Kidney epithelial cell (primary cell): ENCODE results near the gene DMPK. TPM values are rescaled to one million over a fixed set of nuclear protein-coding genes. Genes with fewer than 3 reads are reported as not detected.
A peak's percentile ranks its signal among the peaks of the same experiment; 100 is the strongest.

Experiments
- DNase-seq: peaks from one replicate; pipeline ENCODE4 v3.0.0-alpha.2; 2010; ENCODE audit warnings: low read depth
- H3K27me3 ChIP-seq: 2 replicates; pipeline ENCODE4 v1.6.0; 2011; ENCODE audit warnings: low read length; ENCODE audit not compliant: control insufficient read depth, insufficient read depth
- H3K36me3 ChIP-seq: 2 replicates; pipeline ENCODE4 v1.5.1; 2011; ENCODE audit warnings: low read length; ENCODE audit not compliant: control insufficient read depth, insufficient read depth
- H3K4me3 ChIP-seq: 2 replicates; pipeline ENCODE4 v1.5.1; 2011; ENCODE audit warnings: low read depth, mild to moderate bottlenecking, control low read depth, low read length
- total RNA-seq: library from RNA; depleted of rRNA; stranded (reverse); fragments of >200 nt; gene quantifications from 2 replicates; pipeline ENCODE4 v1.2.3, GENCODE V29; 2015
- TF ChIP-seq, protein P1 (sequence below): IDR thresholded peaks from 2 replicates; pipeline ENCODE4 v1.5.1; 2011; ENCODE audit warnings: mild to moderate bottlenecking, moderate library complexity, low read length, control low read depth, inconsistent platforms; ENCODE audit not compliant: insufficient read depth, poor library complexity, severe bottlenecking

The DMPK gene
- total RNA-seq, 1 donor from 2014 or later = 17.7 TPM

DNA sequence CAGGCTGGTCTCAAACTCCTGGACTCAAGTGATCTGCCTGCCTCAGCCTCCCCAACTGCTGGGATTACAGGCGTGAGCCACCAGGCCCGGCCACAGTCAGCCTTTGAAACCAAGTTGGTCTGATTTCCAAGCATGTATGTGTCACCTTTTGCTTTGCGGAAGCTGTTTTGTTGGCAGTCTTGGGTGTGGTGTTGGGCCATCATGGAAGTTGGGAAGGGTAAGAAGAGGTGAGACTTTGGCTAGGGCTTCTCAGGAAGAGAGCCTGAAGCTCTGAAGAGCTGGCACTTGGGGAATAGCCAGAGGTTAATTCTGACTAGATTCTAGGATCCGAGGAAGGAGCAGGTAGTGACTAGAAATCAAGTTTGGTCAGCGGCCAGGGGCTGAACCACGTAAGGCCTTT is 30.0 kb upstream of the DMPK start:
- Histone ChIP-seq H3K27me3 (no peaks in the 10 kb centered on the region), H3K4me3 (no peak overlapping the region), H3K36me3 (no peaks in the 10 kb centered on the region)
- TF ChIP-seq, protein P1, sequence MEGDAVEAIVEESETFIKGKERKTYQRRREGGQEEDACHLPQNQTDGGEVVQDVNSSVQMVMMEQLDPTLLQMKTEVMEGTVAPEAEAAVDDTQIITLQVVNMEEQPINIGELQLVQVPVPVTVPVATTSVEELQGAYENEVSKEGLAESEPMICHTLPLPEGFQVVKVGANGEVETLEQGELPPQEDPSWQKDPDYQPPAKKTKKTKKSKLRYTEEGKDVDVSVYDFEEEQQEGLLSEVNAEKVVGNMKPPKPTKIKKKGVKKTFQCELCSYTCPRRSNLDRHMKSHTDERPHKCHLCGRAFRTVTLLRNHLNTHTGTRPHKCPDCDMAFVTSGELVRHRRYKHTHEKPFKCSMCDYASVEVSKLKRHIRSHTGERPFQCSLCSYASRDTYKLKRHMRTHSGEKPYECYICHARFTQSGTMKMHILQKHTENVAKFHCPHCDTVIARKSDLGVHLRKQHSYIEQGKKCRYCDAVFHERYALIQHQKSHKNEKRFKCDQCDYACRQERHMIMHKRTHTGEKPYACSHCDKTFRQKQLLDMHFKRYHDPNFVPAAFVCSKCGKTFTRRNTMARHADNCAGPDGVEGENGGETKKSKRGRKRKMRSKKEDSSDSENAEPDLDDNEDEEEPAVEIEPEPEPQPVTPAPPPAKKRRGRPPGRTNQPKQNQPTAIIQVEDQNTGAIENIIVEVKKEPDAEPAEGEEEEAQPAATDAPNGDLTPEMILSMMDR = no peak
- DNase-seq = no peak

DNA sequence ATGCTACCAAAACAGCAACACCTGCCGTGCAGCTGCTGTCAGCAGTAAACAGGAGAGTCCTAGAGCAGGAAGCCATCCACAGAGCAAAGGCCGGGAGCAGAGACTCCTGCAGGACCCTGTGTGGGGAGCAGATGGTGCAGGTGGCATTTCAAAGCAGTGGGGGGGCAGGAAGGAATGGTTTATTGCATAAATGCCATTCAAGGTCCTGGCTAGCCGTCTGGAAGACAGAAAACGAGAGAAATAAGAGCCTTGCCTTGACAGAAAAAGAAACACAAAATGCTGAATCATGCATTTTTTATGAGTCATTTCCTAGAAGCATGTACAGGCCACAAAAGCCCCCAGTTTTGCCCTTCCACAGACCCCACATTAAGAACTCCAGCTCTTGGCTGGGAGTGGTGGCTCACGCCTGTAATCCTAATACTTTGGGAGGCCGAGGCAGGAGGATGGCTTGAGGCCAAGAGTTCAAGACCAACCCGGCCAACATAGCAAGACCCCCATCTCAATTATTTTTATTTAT is 27.4 kb upstream of the DMPK start:
- peak; percentile 70 for DNase-seq
- no peak overlapping the region for H3K4me3 ChIP-seq
- TF ChIP-seq, protein P1 = no peak
- H3K27me3 ChIP-seq = no peaks in the 10 kb centered on the region
- H3K36me3 ChIP-seq = no peaks in the 10 kb centered on the region

DNA sequence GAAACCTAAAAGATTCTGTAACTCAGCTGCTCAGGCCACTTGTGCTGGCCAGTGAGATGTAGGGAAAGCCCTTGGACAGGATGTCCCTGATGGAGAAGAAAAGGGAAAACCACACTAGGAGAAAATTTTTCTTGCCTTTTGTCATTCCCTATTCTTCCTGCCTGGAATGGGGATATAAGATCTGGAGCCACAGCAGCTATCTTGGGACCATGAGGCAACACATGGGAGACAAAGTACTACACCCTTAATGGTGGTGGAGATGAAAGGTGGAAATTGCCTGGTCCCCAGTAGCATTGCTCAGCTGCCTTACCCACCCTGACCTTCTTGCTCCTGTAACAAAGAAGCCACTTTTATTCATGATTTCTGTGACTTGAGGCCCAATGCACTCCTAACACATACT is 23.4 kb upstream of the DMPK start:
- Histone ChIP-seq H3K36me3 (no peaks in the 10 kb centered on the region), H3K27me3 (peaks cover 2% of the 10 kb centered on the region), H3K4me3 (no peak overlapping the region)
- no peak for DNase-seq
- TF ChIP-seq, protein P1 = no peak

DNA sequence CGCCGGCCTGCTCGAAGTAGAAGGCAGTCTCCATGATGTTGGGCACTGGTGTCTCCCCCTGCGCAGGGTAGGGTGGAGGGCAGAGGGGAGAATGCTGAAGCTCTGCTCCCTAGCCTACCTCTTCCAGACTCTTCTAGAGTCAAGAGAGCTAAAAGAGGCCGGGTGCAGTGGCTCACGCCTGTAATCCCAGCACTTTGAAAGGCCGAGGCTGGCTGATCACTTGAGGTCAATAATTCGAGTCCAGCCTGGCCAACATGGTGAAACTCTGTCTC is 22.6 kb upstream of the DMPK start:
- Histone ChIP-seq H3K4me3 (no peak overlapping the region), H3K27me3 (peaks cover 2% of the 10 kb centered on the region), H3K36me3 (no peaks in the 10 kb centered on the region)
- TF ChIP-seq, protein P1 = no peak
- no peak for DNase-seq

DNA sequence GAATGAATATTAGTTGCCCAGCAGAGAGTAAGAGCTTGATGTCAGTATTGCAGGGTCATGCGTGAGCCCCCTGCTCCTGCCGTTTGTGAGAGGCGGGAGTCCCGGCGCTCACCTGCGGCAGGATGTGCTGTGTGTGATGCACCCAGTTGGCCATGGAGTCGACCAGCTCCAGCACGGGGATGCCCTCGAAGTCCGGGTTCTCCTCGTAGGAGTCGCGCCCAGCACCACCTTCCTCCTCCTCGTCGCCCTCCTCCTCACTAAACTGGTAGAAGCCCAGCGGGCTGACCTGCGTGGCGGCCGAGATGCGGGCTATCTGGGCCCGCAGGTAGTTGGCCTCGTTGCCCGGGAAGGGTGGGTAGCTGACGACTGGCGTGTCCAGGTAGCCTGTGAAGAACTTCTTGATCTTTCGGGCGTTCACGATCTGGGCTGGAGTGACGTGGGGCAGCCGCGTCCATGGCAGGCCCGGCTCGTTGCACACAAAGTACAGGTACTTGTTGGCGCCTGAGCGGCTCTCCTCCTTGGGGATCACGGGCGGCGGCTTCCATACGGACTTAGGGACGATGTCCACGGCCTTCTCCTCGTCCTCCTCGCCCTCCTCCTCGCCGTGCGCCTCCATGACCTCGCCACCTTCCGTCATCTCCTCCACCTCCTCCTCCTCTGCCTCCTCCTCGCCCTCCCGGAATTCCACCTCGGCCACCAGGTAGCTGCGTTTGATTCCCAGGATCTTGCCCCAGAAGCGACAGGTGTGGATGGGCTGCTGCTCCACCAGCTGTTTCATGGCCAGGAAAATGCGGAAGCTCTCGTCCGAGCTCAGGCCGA is 22.1 kb upstream of the DMPK start:
- Histone ChIP-seq H3K4me3 (no peak overlapping the region), H3K36me3 (no peaks in the 10 kb centered on the region), H3K27me3 (peaks cover 2% of the 10 kb centered on the region)
- TF ChIP-seq, protein P1 = no peak
- no peak for DNase-seq
